ENCODE data around the gene CMSS1.

CMSS1 gene

GRCh38 chr3:99921377-99921695 is 103.7 kb downstream of the CMSS1 start:
- no peak overlapping the region for H3K4me2 ChIP-seq (ENCODE audit: low read length)
- H2AK5ac ChIP-seq (ENCODE audit: low read length), result no peak overlapping the region
- no peak overlapping the region for H3K9ac ChIP-seq (ENCODE audit: low read length)
- H4K12ac ChIP-seq (ENCODE audit: low read depth, low read length), result no peak overlapping the region
- DNase-seq, result no peak
- no peak overlapping the region for H2BK120ac ChIP-seq (ENCODE audit: insufficient read depth, low read length, poor library complexity)
- H3K79me1 ChIP-seq (ENCODE audit: low read length), result no peaks in the 10 kb centered on the region
- no peak overlapping the region for H3K4ac ChIP-seq (ENCODE audit: low read depth, low read length)
- H3K27me3 ChIP-seq (ENCODE audit: insufficient read depth, low read length), result no peaks in the 10 kb centered on the region
- H4K91ac ChIP-seq (ENCODE audit: low read depth, low read length), result no peak overlapping the region
- no peak overlapping the region for H2BK5ac ChIP-seq (ENCODE audit: low read depth, low read length, poor library complexity)
- no peaks in the 10 kb centered on the region for H3K36me3 ChIP-seq (ENCODE audit: control insufficient read depth in 1 of 2, insufficient read depth in 2 of 2, low read length in 2 of 2)
- no peak overlapping the region for H2BK12ac ChIP-seq (ENCODE audit: low read length)
- peaks cover 2 to 5% of the 10 kb centered on the region in 2 experiments for H3K4me1 ChIP-seq (ENCODE audit: control insufficient read depth in 1 of 2, insufficient read depth in 2 of 2, low read length in 2 of 2)
- H3K4me3 ChIP-seq (ENCODE audit: low read depth, low read length), result no peak overlapping the region
- no peak overlapping the region for H3K27ac ChIP-seq (ENCODE audit: low read depth, low read length)
- H3K18ac ChIP-seq (ENCODE audit: low read length), result no peak overlapping the region
- H4K8ac ChIP-seq (ENCODE audit: low read depth, low read length), result no peak overlapping the region
- no peak overlapping the region for H2AFZ ChIP-seq (ENCODE audit: insufficient read depth, low read length, poor library complexity)
- no CpG with 5 or more reads among the region's 1 CpG for WGBS (ENCODE audit: extremely low coverage, insufficient coverage, insufficient read length)
- H3K79me2 ChIP-seq (ENCODE audit: control insufficient read depth, insufficient read depth, low read length, poor library complexity), result no peaks in the 10 kb centered on the region
- H3K9me3 ChIP-seq (ENCODE audit: insufficient read depth, low read depth, low read length), result no peaks in the 10 kb centered on the region
- no peak overlapping the region for H3K23ac ChIP-seq (ENCODE audit: low read length)
- no peak overlapping the region for H3K14ac ChIP-seq (ENCODE audit: low read length)

DNA sequence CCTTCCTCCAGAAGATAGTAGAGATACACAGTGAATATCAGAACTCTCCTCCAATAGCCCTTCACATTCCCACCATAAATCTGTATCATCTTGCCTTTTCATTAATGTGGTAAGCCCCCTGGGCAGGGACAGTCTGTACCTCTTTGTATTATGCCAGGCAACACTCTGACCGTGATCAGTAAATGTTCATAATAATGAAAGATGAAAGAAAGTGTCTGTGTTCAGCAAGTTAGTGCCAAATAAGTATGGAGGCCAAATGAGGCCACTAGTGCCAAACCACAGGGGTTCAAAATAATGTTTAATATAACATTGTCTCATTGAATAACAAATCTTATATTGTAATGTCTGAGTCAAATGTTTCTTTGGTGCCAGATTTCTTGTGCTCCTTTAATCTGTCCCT is 104.3 kb downstream of the CMSS1 start:
- WGBS (ENCODE audit: extremely low coverage, insufficient coverage, insufficient read length), result no CpG with 5 or more reads among the region's 1 CpG
- no peaks in the 10 kb centered on the region for H3K79me2 ChIP-seq (ENCODE audit: control insufficient read depth, insufficient read depth, low read length, poor library complexity)
- H3K36me3 ChIP-seq (ENCODE audit: control insufficient read depth in 1 of 2, insufficient read depth in 2 of 2, low read length in 2 of 2), result no peaks in the 10 kb centered on the region
- H3K9ac ChIP-seq (ENCODE audit: low read length), result no peak overlapping the region
- no peak overlapping the region for H3K27ac ChIP-seq (ENCODE audit: low read depth, low read length)
- no peak overlapping the region for H3K18ac ChIP-seq (ENCODE audit: low read length)
- no peak overlapping the region for H2AK5ac ChIP-seq (ENCODE audit: low read length)
- no peak overlapping the region for H2BK5ac ChIP-seq (ENCODE audit: low read depth, low read length, poor library complexity)
- H4K8ac ChIP-seq (ENCODE audit: low read depth, low read length), result no peak overlapping the region
- no peaks in the 10 kb centered on the region for H3K9me3 ChIP-seq (ENCODE audit: insufficient read depth, low read depth, low read length)
- H2BK12ac ChIP-seq (ENCODE audit: low read length), result no peak overlapping the region
- no peak overlapping the region for H2BK120ac ChIP-seq (ENCODE audit: insufficient read depth, low read length, poor library complexity)
- no peak overlapping the region for H4K12ac ChIP-seq (ENCODE audit: low read depth, low read length)
- no peak for DNase-seq
- H3K23ac ChIP-seq (ENCODE audit: low read length), result no peak overlapping the region
- peaks cover 2 to 5% of the 10 kb centered on the region in 2 experiments for H3K4me1 ChIP-seq (ENCODE audit: control insufficient read depth in 1 of 2, insufficient read depth in 2 of 2, low read length in 2 of 2)
- H3K14ac ChIP-seq (ENCODE audit: low read length), result no peak overlapping the region
- no peaks in the 10 kb centered on the region for H3K27me3 ChIP-seq (ENCODE audit: insufficient read depth, low read length)
- no peak overlapping the region for H3K4me2 ChIP-seq (ENCODE audit: low read length)
- H3K79me1 ChIP-seq (ENCODE audit: low read length), result no peaks in the 10 kb centered on the region
- H2AFZ ChIP-seq (ENCODE audit: insufficient read depth, low read length, poor library complexity), result no peak overlapping the region
- H3K4ac ChIP-seq (ENCODE audit: low read depth, low read length), result no peak overlapping the region
- no peak overlapping the region for H4K91ac ChIP-seq (ENCODE audit: low read depth, low read length)
- H3K4me3 ChIP-seq (ENCODE audit: low read depth, low read length), result no peak overlapping the region

DNA sequence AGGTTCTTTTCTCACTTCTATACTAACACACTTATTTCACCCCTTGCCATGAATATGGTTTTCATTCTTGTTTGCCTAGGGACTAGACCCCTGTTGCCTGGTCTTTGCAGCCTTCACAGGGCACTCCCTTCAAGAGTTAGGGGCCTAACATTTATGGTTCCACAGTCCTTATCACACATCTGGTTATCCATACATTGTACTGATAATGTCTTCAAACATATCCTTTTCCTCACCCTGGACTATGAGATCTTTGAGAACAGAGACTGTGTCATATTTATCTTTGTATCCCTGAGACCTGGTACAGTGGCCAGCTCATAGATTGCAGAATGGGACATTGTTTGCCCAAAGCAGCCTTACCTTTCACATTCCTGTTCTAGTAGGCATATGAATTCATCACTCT is 106.2 kb downstream of the CMSS1 start:
- Histone ChIP-seq H3K4me3 (ENCODE audit: low read depth, low read length) (no peak overlapping the region), H3K27me3 (ENCODE audit: insufficient read depth, low read length) (no peaks in the 10 kb centered on the region), H2BK12ac (ENCODE audit: low read length) (no peak overlapping the region), H3K4ac (ENCODE audit: low read depth, low read length) (no peak overlapping the region), H2AFZ (ENCODE audit: insufficient read depth, low read length, poor library complexity) (no peak overlapping the region), H3K18ac (ENCODE audit: low read length) (no peak overlapping the region), H4K12ac (ENCODE audit: low read depth, low read length) (no peak overlapping the region), H3K27ac (ENCODE audit: low read depth, low read length) (no peak overlapping the region), H3K79me2 (ENCODE audit: control insufficient read depth, insufficient read depth, low read length, poor library complexity) (no peaks in the 10 kb centered on the region), H4K91ac (ENCODE audit: low read depth, low read length) (no peak overlapping the region), H3K79me1 (ENCODE audit: low read length) (no peaks in the 10 kb centered on the region), H2BK5ac (ENCODE audit: low read depth, low read length, poor library complexity) (no peak overlapping the region), H3K23ac (ENCODE audit: low read length) (no peak overlapping the region), H3K36me3 (ENCODE audit: control insufficient read depth in 1 of 2, insufficient read depth in 2 of 2, low read length in 2 of 2) (no peaks in the 10 kb centered on the region), H3K9me3 (ENCODE audit: insufficient read depth, low read depth, low read length) (no peaks in the 10 kb centered on the region), H2AK5ac (ENCODE audit: low read length) (no peak overlapping the region), H4K8ac (ENCODE audit: low read depth, low read length) (no peak overlapping the region), H3K9ac (ENCODE audit: low read length) (no peak overlapping the region), H3K14ac (ENCODE audit: low read length) (no peak overlapping the region), H3K4me1 (ENCODE audit: control insufficient read depth in 1 of 2, insufficient read depth in 2 of 2, low read length in 2 of 2) (peaks cover 2 to 5% of the 10 kb centered on the region in 2 experiments), H2BK120ac (ENCODE audit: insufficient read depth, low read length, poor library complexity) (no peak overlapping the region), H3K4me2 (ENCODE audit: low read length) (no peak overlapping the region)
- DNase-seq, result no peak

DNA sequence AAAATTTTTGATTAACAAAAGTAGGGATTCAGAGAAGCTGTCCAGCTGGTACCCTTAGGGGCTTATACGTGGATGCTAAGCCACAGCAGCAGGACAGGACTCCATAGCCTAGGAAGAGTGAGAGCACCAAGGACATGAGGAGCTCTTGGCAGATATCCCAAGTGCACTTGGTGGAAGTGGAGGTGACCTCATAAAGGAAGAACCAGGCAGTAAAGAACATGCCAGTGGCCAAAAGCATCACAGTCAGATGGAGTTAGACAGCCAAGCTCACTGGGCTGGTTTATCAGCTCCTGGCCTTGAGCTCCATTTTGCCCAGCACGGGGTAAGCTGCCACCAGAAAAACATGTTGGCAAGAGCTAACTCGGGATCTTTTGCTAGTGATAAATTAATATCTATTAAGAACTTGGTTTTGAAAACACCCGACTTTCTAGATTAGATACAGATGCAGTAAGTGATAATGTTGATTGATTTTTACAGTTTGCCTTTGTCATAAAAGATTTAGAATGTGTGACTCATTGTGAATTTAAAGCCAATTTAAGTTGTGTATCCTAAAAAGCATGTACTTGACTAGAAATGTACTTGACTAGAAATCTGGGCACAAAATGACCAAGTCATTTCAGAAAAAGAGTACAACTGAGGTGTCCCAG is 108.0 kb downstream of the CMSS1 start:
- Histone ChIP-seq H3K4ac (ENCODE audit: low read depth, low read length) (no peak overlapping the region), H3K14ac (ENCODE audit: low read length) (no peak overlapping the region), H3K27ac (ENCODE audit: low read depth, low read length) (no peak overlapping the region), H3K9ac (ENCODE audit: low read length) (no peak overlapping the region), H3K4me2 (ENCODE audit: low read length) (no peak overlapping the region), H4K8ac (ENCODE audit: low read depth, low read length) (no peak overlapping the region), H3K18ac (ENCODE audit: low read length) (no peak overlapping the region), H3K4me3 (ENCODE audit: low read depth, low read length) (no peak overlapping the region), H3K36me3 (ENCODE audit: control insufficient read depth in 1 of 2, insufficient read depth in 2 of 2, low read length in 2 of 2) (no peaks in the 10 kb centered on the region), H3K79me2 (ENCODE audit: control insufficient read depth, insufficient read depth, low read length, poor library complexity) (no peaks in the 10 kb centered on the region), H4K91ac (ENCODE audit: low read depth, low read length) (no peak overlapping the region), H3K27me3 (ENCODE audit: insufficient read depth, low read length) (no peaks in the 10 kb centered on the region), H3K4me1 (ENCODE audit: control insufficient read depth in 1 of 2, insufficient read depth in 2 of 2, low read length in 2 of 2) (peaks cover 2 to 3% of the 10 kb centered on the region in 2 experiments), H3K9me3 (ENCODE audit: insufficient read depth, low read depth, low read length) (no peaks in the 10 kb centered on the region), H2BK12ac (ENCODE audit: low read length) (no peak overlapping the region), H3K79me1 (ENCODE audit: low read length) (no peaks in the 10 kb centered on the region), H3K23ac (ENCODE audit: low read length) (no peak overlapping the region), H2BK5ac (ENCODE audit: low read depth, low read length, poor library complexity) (no peak overlapping the region), H2BK120ac (ENCODE audit: insufficient read depth, low read length, poor library complexity) (no peak overlapping the region), H2AFZ (ENCODE audit: insufficient read depth, low read length, poor library complexity) (no peak overlapping the region), H2AK5ac (ENCODE audit: low read length) (no peak overlapping the region), H4K12ac (ENCODE audit: low read depth, low read length) (no peak overlapping the region)
- no CpG with 5 or more reads among the region's 4 CpGs for WGBS (ENCODE audit: extremely low coverage, insufficient coverage, insufficient read length)
- DNase-seq, result no peak
